ENCODE results near the gene PLXNA2. TPM values are rescaled to one million over a fixed set of nuclear protein-coding genes. Genes with fewer than 3 reads are reported as not detected.
A peak's percentile ranks its signal among the peaks of the same experiment; 100 is the strongest.

Gene PLXNA2
- total RNA-seq, 1 donor from 2014 or later = 12.0 TPM

DNA sequence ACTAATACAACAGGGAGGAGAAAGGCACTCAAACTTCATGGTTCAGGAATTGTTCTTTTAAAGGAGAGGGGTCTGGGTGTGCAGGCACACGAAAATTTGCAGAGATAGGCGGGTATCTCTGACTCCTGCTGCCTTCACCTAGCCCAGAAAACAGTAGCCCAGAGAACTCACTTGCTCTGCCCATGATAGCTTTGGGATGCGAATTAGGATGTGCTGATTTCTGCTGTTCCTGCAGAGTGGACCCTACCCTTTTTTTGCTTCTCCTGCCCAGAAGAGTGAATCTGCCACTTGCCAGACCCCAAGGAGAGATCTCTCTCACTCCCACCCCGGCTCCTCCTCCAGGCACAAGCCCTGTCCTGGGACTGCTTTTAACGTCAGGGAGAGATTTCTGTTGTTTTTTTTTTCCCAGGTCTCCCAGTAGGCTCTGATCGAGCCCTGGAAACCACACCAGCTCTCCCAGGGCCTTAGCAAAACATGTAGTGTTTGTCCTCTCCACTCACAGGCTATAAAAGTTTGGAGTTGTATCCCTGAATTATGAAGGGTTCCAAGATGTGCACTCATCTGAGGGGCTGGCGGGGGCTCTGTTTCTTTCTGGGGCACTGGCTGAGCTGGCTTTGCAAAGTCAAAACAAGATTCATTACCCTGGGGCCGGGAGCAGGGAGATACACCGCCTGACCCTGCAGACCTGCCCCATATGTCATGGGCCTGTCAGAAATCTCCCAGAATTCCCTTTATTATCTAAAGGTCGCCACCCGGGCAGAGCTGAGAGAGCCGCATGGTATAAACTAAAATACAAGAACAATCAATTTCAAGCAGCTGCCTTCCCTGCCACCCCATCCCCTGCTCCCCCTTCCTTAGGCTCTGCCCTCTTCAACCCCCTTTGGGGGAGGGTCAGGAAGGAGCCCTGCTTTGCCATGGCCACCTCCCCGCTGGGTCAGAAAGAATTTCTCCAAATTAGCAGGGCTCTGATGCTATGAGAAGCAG lies 17.9 kb downstream of the PLXNA2 start:
- peak; percentile 80 for DNase-seq (ENCODE audit: low spot score)

DNA sequence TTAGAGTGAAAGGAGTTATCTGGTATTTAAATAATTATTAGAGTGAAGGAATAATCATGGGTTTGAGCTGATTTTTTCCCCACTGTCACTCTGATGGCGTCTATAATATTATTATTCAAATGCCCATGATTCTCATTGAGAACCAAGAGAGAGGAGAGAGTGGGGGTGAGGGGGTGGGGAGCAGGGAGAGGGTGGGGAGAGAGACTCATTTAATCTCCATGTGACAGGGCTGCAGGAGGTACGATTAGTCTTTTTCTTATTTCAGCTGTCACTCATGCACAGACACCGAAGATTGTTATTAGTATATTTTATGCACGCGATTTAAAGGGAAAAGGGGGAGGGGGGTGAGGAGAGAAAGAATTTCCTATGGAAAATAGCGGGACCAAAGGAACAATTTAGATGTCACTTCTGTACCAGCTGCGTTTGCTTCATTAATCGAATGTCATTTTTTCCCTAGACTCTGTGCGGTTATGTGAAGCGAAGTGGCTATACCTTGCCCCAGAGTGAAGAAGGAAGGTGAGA lies 19.9 kb downstream of the PLXNA2 start:
- no peak for DNase-seq (ENCODE audit: low spot score)

DNA sequence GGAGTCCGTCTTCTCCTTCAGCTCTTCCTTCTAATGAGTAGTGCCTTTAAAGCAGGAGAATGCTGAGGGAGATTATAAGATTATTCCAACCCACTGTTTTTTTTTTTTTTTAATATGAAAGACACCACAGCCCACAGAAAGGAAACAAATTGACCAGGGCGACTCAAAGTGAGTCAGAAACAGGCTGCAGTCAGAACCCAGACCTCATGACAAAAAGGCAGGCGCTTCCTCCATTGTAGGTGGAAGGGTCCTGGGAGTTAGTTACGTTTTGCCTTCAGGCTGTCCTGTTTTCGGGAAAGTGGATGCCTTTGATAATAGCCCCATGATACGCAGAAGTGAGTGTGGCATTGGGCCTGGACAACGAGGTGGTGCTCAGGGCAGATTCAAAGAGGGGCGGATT lies 21.0 kb downstream of the PLXNA2 start:
- DNase-seq (ENCODE audit: low spot score) = no peak

DNA sequence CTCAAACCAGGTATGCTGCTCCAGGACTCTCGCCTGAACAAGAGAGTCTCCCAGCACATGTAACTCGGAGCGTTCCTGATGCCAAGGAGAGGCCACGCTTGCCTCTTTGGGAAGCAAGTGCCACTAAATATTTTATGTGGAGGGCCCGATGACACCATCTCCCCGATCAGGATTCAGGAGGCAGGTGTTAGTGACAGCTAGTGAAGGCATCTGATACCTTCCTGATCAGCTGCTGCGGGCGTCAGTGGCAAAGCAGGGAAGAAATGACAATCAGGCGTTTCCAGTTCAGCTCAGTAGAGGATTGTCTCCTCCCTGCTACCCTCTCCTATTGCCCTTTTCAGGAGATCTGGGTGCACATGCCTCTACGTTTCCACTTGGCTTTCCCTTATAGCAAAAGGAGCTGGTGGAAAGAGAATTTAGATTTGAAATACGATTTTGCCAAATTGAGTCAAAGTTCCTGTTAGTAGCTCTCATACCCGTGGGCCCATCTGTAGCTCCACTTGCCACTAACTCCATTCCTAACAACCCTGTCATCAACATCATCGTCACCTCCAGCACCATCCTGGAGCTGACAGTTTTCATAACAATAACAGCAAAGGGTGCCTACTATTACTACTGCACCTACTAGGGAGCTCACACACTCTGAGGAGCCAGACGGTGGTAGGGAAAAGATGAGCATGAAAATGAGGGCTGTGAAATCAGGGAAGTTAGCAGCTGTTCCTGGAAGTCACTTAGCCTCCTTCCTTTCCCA lies 21.6 kb downstream of the PLXNA2 start:
- no peak for DNase-seq (ENCODE audit: low spot score)

DNA sequence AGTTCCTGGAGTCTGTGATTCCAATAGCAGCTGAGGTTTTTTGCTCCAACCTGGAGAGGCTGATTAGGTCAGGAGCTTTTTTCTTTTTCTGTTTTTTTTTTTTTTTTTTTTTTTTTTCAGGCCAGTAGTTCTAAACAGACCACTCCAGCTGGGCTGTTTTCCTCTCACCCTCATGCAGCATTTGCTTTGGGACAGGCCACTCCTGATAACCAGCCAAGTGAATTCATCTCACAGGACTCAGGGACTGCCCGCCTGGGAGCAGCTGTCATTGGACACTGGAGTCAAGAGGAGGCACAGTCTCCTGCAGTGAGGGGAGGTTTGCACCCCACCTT lies 22.9 kb downstream of the PLXNA2 start:
- DNase-seq (ENCODE audit: low spot score) = no peak

DNA sequence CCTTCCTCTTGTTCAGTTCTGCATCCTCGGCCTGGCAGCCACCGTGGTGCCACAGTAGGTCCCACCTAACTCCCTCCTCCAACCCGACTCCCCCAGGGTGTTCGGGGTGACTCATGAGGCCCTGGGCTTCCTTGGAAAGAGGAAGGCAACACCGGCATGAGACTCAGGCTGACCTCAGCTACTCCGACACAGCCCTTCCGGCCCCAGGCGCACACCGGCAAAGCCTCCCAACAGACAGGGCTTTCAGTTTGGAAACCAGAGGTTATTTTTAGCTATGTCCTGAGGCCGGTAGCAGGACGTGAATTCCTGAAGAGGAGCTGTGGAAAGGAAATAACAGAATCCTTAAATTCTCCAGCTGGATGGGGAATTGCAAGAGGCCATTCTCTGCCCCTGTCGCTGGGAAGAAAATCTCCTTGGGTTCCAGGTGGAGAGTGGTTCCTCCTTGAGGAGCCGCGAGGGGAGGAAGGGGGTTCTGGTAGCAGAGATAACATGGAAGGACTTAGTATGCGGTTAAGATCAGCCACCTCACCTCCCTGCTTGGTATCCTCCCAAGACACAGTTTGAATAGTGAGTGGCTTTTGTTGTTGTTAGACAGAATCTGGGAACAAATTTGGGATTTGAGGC lies 24.4 kb downstream of the PLXNA2 start:
- peak; percentile 63 for DNase-seq (ENCODE audit: low spot score)

DNA sequence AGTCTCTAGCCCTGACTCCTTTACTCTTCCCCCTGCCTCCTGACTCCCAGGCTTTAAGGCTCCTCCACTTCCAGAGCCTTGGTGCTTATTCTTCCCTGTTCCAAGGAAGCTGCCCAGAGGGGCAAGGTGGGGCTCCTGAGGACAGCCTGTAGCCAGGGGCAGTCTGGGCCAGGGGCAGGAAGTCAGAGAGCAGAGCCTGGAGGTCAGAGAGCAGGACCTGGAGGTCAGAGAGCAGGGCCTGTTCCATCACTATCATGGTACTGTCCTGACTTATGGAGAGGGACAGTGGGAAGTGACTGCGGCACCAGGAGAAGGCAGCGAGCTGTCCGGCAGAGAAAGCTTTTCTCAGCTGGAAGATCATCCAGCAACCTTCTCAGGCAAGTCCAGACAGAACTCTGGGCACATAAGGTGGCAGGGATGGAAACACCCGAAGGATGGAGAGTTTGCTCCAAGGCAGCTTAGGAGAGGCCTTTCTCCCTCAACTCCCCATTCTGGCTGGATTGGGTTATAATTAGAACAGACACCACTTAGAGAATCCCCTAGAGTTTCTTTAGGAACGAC lies 25.0 kb downstream of the PLXNA2 start:
- DNase-seq (ENCODE audit: low spot score) = no peak

DNA sequence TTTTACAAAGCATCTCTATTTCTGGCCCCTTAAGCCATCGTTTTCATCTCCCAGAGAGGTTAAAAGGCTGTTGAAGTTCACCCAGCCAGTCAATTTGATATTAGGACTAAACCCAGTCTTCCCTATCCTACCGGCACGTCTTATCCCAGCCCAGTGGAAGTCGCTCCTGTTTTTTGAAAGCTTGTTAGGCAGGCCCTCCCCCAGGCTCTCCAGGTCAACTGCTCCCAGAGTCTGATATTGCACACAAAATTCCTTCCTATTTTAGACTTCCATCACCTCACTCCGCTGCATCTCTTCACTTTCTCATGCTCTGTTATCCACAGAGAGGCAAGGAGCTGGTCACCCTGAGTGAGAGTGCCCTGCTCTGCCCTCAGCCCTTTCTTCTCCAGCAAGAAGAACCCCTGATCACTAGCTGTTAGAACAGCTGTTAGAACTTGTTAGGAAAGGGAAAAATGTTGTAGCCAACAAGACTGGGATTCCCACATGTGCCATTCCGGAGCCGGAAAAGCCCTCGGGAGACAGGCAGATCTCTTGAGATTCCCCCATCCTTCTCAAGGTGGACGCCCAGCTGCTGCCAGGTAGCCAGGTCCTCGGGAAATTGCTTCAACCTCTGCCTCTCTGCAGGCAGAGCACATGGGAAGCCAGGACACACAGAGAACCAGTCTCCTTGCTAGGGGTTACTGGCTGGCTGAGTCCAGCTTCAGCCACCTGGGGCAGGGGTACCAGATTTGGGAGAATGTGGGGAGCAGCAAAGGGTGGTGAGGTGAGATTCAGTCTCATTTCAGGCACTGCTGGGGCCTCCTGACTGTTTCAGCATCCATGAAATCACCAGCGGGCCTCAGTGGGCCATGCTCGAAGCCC lies 25.7 kb downstream of the PLXNA2 start:
- DNase-seq (ENCODE audit: low spot score) = peak; percentile 60

DNA sequence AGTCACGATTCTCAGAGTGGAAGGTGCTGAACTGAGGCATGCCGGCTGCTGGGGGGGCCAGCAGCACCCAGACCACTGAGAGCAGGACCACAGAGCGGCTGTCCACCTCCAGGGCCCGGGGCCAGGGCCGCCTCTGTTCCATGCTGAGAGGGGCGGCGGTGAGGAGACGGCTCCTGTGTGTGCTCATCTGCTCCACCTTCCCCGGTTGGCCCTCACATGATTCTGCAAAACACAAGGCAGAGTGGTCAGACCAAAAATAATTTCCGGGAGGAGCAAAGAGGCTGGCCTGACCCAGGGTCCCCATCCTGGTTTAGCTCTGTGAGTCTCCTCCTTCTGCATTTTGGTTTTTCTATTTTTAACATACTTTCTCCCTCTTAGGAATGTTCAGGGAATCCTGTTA lies 26.4 kb downstream of the PLXNA2 start:
- peak; percentile 69 for DNase-seq (ENCODE audit: low spot score)

DNA sequence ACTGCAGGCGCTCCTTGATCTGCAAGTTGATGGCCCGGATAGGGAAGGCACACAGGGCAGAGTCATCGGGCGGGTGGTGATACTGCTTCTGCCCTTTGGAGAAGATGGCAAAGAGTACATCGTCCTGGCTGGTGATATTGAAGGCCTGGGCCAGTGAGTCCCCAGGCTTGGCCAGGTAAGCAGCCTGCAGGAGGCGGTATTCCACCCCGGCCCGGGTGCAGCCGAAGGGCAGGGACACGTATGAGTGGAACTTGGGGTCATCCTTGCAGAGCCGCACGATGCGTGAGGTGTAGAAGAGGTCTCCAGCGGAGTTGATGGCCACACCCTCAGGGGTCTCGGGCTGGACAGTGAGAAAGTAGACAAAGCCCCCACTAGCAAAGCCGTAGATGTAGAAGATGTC lies 27.4 kb downstream of the PLXNA2 start:
- no peak for DNase-seq (ENCODE audit: low spot score)

DNA sequence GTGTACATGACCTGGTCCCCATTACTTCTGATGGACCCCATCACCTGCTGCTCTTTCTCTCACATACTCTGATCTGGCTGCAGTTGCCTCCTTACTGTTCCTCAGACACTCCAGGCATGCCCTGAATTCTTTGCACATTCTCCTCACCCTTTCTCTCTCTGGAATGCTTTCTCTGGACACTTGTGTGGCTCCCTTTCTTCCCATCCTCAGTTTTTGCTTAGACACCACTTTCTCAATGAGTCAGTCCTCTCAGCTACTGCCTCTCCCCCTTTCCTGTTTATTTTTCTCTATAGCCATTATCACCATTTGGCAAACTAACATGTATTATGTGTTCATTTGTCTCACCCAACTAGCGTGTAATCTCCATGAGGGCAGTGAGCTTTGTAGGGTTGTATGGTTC lies 28.1 kb downstream of the PLXNA2 start:
- no peak for DNase-seq (ENCODE audit: low spot score)

DNA sequence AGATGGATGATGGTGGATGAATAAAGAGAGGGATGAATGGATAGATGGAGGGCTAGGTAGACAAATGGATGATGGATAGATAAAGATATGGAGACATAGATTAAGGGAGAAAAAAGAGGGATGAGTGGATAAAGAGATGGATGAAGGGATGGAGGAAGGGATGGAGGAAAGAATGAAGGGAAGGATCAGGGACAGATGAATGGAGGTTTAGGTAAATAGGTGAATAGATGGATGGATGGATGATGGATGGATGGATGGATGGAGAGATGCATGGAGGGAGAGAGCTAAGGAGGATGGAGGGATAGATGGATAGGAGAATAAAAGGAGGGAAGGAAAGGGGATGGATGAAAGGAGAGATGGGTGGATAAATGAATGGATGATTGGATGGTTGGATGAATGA lies 28.8 kb downstream of the PLXNA2 start:
- DNase-seq (ENCODE audit: low spot score) = no peak

DNA sequence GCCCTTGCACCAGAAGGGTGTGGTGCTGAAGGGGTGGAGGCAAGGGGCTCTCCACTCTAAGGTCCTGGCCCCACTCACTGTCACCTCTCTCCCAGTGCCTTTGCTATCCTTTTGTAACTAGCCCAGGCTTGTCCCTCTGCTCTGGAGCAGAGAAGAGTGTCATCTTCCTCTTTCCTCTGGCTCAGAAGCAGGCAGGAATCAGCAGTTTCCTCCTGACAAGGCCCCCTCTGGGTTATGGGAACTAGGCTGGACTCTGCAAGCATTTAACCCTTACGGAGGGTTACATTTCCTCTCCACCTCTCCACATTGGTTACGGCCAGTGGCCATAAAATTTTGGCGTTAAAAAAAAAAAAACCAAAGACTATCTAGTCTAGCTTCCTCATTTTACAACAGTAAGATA lies 30.4 kb downstream of the PLXNA2 start:
- DNase-seq (ENCODE audit: low spot score) = no peak

DNA sequence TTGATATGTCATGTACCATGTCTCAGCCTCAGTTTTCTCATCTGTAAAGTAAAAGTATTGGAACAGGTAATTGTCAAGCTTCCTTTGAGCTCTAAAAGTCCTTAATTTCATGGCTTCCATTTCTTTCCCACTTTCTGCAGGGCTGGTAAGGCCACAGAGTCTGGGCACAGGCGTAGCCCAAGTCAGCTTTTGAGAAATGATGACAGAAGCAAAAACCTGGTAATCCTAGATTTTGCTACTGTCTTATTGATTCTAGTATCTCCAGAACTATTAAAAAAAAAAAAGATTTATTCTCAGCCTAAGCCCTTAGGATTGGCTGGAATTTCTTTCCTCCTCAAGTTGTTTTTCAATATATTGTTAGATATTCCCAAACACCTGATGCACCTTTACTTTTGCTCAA lies 31.3 kb downstream of the PLXNA2 start:
- no peak for DNase-seq (ENCODE audit: low spot score)

DNA sequence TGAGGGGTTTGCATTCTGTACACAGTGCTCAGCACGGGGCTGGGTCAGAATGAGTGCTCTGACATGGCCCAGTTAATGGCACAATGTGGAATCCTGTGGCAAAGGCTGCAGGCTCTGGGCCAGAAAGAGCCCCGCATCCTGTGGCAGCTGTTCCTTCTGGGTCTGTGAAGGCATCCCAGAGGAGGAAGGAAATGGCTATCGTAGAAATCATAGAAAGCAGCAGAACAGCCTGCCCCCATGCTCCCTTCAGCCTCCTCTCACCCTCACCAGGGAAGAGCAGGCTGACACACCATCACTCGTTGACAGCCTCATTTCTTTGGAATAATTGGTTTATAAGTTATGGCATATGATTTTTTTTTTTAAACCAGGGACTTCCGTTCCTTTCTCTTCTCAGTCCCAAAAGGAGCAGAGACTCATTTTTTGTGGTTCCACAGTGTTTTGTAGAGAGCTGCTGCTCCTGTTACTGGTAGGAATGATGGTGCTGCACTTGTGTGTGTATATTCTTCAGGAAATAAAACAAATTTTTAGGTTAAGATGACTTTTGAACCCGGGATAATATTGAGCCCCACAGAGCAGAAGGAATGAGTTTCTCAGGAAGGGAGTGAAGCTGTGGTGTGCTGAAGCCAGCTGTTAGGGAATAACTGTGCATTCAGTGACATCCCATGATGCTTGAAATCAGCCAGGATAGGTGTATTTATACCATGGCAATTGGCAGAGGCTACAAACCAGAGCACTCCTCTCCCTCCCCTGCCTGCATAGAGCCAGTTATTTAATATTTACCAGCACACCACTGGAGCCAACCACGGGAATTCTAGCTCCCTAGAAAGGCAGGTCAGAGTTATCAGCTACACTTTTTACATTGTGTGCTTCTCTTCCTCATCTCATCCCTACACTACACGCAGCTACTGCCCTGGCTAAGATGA lies 32.0 kb downstream of the PLXNA2 start:
- no peak for DNase-seq (ENCODE audit: low spot score)

DNA sequence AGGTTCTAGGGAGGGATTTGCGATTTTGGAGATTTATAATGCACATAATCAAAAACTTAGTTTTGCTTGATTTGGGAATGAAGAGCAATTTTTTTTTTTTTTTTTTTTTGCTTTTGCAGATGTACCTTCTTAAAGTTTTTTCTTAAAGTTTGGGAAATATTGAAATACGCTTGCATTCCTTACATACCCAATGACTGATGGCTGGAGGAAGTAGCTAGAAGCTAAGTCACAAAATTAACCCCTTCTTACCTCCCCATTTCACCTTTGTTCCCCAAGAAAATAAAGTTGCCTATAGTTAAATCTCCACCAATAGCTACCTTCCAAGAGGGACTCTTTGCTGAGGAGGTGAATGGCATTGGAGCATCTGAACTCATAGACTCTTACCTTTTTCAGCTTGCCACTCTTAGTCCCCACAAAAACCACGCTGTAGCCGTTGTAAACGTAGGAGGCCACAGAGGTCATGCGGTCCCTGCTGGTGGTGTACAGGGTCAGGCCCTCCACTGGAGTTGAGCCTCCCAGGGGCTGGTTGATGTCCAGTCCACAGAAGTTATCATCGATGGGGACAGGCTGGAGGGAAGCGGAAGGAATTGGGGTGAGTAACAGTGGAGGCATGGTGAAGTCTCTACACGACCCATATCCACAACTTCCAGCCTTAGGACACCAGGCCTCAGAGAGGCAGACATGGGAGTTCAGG lies 34.1 kb downstream of the PLXNA2 start:
- no peak for DNase-seq (ENCODE audit: low spot score)

DNA sequence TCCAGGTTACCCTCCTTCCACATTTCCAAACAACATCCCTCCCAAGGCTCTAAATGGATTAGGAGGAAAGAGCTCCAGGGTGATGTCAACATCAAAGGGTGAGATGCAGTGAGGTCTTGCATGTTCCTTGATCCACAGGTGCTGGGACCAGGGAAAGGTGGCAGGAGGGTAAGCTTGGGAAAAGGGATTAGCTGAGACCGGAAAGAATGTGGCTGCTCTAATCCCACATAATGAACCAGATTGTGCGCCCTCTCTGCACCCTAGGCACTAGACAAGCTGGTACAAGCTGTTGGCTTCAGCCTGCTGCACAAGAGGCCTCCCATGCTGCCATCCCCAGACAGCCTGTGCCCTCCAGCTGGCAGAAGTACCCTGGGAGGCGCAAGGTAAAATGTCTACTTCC lies 34.9 kb downstream of the PLXNA2 start:
- no peak for DNase-seq (ENCODE audit: low spot score)

DNA sequence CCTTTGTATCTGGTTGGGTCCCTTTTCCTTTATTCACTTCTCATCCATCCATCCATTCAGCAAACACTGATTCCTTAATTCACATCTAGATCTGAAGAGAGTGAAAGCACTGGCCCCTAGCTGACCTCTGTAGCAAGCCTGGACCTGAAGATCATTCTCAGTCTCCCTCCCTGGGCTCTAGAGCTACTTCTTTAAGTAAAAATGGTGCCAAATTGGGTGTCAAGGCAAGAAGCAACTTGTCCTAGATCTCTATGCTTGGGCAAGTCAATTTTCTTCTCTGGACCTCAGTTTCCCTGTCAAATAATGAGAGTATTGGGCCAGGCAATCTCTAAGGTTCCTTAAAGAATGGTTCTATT lies 36.1 kb downstream of the PLXNA2 start:
- no peak for DNase-seq (ENCODE audit: low spot score)

DNA sequence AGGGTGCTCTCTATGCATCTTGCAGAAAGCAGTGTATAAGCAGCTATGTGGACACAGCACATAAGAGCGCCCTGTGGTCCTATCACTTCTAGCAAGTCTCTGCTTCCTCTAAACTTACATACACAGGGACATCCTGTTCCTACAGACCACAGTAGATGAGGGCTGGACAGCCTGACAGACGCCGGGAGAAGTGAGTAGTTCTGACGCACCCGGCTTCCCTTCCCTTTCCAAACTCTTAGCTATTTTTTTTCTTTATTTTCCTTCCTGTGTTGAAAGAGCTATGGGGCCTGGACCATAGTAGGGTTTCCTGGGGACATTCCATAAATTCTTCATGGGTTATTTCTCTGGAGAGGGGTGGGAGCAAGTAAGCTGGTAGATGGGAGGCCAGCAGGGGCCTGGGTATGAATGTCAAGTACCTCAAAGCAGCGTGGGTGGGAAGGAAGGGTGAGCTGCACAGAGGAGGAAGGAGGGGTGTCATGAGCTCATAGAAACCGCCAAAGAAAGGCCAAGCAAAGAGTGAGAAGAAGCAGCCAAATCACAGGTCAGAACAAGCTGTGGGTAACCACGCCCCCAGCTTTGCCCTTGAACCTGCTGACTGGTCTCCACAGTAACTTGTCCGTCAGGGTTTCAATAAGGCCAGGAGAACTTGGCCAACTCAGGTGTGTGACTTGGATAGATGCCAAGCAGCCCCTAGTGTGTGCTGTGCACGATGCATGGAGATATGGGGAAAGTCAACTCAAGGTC lies 36.6 kb downstream of the PLXNA2 start:
- peak; percentile 80 for DNase-seq (ENCODE audit: low spot score)
